Bronchial epithelial cell (primary cell): Measurements from ENCODE around the gene SDR39U1. TPM values are rescaled to one million over a fixed set of nuclear protein-coding genes. Genes with fewer than 3 reads are reported as not detected.

Experiments
- DNase-seq: peaks from one replicate; pipeline ENCODE4 v3.0.0-alpha.2; 2010; ENCODE audit warnings: low read depth
- FAIRE-seq: peaks from 2 replicates; lab custom pipeline; 2011; peaks lifted over from hg19 to GRCh38; lab: Jason Lieb, UNC
- H3K27me3 ChIP-seq: 2 replicates; pipeline ENCODE4 v1.5.1; 2011; ENCODE audit warnings: low read length; ENCODE audit not compliant: control insufficient read depth, insufficient read depth
- H3K36me3 ChIP-seq: 2 replicates; pipeline ENCODE4 v1.5.1; 2011; ENCODE audit warnings: low read length; ENCODE audit not compliant: control insufficient read depth, insufficient read depth
- H3K4me3 ChIP-seq: 2 replicates; pipeline ENCODE4 v1.5.1; 2011; ENCODE audit warnings: mild to moderate bottlenecking, low read depth, low read length, control low read depth
- CTCF ChIP-seq: IDR thresholded peaks from 2 replicates; pipeline ENCODE4 v1.5.1; 2011; ENCODE audit warnings: mild to moderate bottlenecking, moderate library complexity, low read length, control low read depth, inconsistent platforms; ENCODE audit not compliant: insufficient read depth, severe bottlenecking
- total RNA-seq: library from RNA; depleted of rRNA; stranded (reverse); fragments of >200 nt; gene quantifications from 2 replicates; pipeline ENCODE4 v1.2.1, GENCODE V29; 2014

The SDR39U1 gene
- total RNA-seq, 1 donor from 2014 or later = 8.2 TPM

- Histone ChIP-seq H3K4me3 (no peak overlapping the region), H3K36me3 (peaks cover 39% of the 10 kb centered on the region), H3K27me3 (no peaks in the 10 kb centered on the region)
- DNase-seq (no peak), FAIRE-seq (no peak)
- no peak for TF ChIP-seq CTCF
Observed at GRCh38 chr14:24439257-24439656, 3.3 kb downstream of the SDR39U1 start.

- Histone ChIP-seq H3K36me3 (peaks cover 41% of the 10 kb centered on the region), H3K4me3 (no peak overlapping the region), H3K27me3 (no peaks in the 10 kb centered on the region)
- no peak for DNase-seq
- TF ChIP-seq CTCF = no peak
- FAIRE-seq = no peak
Observed at GRCh38 chr14:24438223-24439097, 4.1 kb downstream of the SDR39U1 start.

GRCh38 chr14:24437736-24438067, 4.9 kb downstream of the SDR39U1 start:
- H3K27me3 ChIP-seq = no peaks in the 10 kb centered on the region
- TF ChIP-seq CTCF = no peak
- H3K36me3 ChIP-seq = peaks cover 44% of the 10 kb centered on the region
- no peak overlapping the region for H3K4me3 ChIP-seq
- no peak for FAIRE-seq
- DNase-seq = no peak

- TF ChIP-seq CTCF = no peak
- no peak for FAIRE-seq
- Histone ChIP-seq H3K4me3 (no peak overlapping the region), H3K27me3 (no peaks in the 10 kb centered on the region), H3K36me3 (peaks cover 49% of the 10 kb centered on the region)
- DNase-seq = no peak
Observed at GRCh38 chr14:24437020-24437735, 5.4 kb downstream of the SDR39U1 start.

GRCh38 chr14:24436355-24437019, 6.1 kb downstream of the SDR39U1 start:
- DNase-seq (peak; percentile 68), FAIRE-seq (no peak)

More at GRCh38 chr14:24436355-24437019, 6.1 kb downstream of the SDR39U1 start:
- peak; percentile 69 for TF ChIP-seq CTCF
- peaks cover 53% of the 10 kb centered on the region for H3K36me3 ChIP-seq
- H3K27me3 ChIP-seq = no peaks in the 10 kb centered on the region
- no peak overlapping the region for H3K4me3 ChIP-seq
